Cortex of kidney (tissue), 1 donor: Measurements from ENCODE around the gene ZNF43.
"Not testable (repeated sequence)": the region's sequence is repeated elsewhere in the genome, so short reads cannot be mapped to it uniquely, and the experiment has no call there.

ENCODE experiments used
- DNase-seq: peaks from one replicate; lab custom pipeline; 2025; lab: John Stamatoyannopoulos, UW

The ZNF43 gene

GRCh38 chr19:21808400-21809000 is 27.5 kb downstream of the ZNF43 start:
- not testable (repeated sequence) for DNase-seq

GRCh38 chr19:21789466-21790085 is 46.4 kb downstream of the ZNF43 start:
- no peak for DNase-seq

- no peak for DNase-seq
Measured at GRCh38 chr19:21786936-21787335, 49.0 kb downstream of the ZNF43 start.

GRCh38 chr19:21775792-21776191 is 60.2 kb downstream of the ZNF43 start:
- DNase-seq = not testable (repeated sequence)

GRCh38 chr19:21767065-21767800 is 68.7 kb downstream of the ZNF43 start, which contains the start of gene ZNF100:
TSS of gene ZNF100 (minus strand) at chr19:21767579. CDS start at chr19:21767429, 150 bp downstream.
- DNase-seq = no peak

- not testable (repeated sequence) for DNase-seq
Measured at GRCh38 chr19:21766705-21767064, 69.3 kb downstream of the ZNF43 start.

GRCh38 chr19:21765151-21765550 is 70.8 kb downstream of the ZNF43 start:
- no peak for DNase-seq

GRCh38 chr19:21761547-21761946 is 74.4 kb downstream of the ZNF43 start:
- DNase-seq = not testable (repeated sequence)

- no peak for DNase-seq
Measured at GRCh38 chr19:21758296-21758695, 77.7 kb downstream of the ZNF43 start.

- not testable (repeated sequence) for DNase-seq
Measured at GRCh38 chr19:21755555-21755954, 80.4 kb downstream of the ZNF43 start.
